ENCODE results near the gene RNF10.

Gene RNF10

DNA sequence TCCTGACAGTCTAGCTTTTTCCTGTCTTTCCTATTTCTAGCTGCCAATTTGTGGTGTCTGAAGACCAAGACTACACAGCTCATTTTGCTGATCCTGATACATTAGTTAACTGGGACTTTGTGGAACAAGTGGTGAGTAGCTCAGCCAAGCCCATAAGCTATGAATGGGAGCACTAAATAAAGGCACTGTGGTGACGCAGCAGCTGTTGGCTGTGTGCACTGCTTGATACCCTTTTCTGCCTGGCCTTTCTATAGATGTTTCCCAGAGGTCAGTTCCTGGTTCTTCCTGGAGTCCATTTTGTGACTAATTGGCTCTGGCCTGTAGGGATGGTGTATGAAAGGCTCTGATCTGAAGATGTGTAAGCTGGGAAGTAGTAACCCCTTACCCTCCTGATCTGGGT is 20.5 kb downstream of the RNF10 start:
- Histone ChIP-seq H3K4me2 (ENCODE audit: low read length) (no peak overlapping the region), H3K27me3 (ENCODE audit: control insufficient read depth, insufficient read depth, low read length) (no peaks in the 10 kb centered on the region), H3K4me3 (ENCODE audit: low read length) (no peak overlapping the region), H3K9me3 (replicated peaks; ENCODE audit: low read length) (no peaks in the 10 kb centered on the region), H3K4me1 (ENCODE audit: control insufficient read depth, insufficient read depth, low read length) (peaks cover 5% of the 10 kb centered on the region), H3K36me3 (ENCODE audit: insufficient read depth, low read length) (peaks cover 45% of the 10 kb centered on the region), H3K9ac (ENCODE audit: low read depth, low read length) (no peak overlapping the region)

DNA sequence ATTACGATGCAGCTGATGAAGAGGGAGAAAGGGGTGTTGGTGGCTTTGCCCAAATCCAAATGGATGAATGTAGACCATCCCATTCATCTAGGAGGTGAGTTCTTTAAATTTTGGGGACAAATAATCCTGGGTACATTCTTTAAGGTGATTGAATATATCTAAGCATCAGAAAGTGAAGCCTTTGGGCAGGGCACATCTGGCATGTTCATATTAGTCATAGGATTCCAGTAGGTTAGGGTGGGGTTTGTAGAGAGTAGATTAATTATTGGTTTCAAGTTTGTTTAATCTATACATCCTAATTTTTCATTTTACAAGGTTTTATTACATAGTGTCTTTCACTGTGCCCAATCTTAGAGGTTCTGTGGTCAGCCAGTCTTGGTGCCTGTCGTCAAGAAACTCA is 23.4 kb downstream of the RNF10 start:
- H3K36me3 ChIP-seq (ENCODE audit: insufficient read depth, low read length) = peaks cover 54% of the 10 kb centered on the region

DNA sequence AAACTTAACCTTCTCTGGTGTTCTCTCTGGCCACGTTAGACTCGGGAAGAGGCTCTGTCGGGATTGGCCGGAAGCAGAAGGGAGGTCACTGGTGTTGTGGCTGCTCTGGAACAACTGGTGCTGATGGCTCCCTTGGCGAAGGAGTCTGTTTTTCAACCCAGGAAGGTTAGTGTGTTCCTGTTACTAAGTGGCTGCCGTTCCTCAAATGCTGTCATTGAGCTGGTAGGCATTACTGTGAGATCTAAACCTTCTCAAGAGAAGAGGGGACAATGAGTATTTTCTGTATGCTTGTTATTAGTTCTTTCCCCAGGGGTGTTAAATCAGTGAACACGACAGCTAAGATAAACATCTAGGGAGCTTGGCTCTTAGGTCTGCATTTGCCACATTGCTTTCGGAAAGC is 28.8 kb downstream of the RNF10 start:
- no peak overlapping the region for H3K9ac ChIP-seq (ENCODE audit: low read depth, low read length)
- no peaks in the 10 kb centered on the region for H3K27me3 ChIP-seq (ENCODE audit: control insufficient read depth, insufficient read depth, low read length)
- H3K36me3 ChIP-seq (ENCODE audit: insufficient read depth, low read length) = peaks cover 66% of the 10 kb centered on the region
- H3K4me3 ChIP-seq (ENCODE audit: low read length) = no peak overlapping the region
- H3K4me2 ChIP-seq (ENCODE audit: low read length) = no peak overlapping the region
- no peaks in the 10 kb centered on the region for H3K4me1 ChIP-seq (ENCODE audit: control insufficient read depth, insufficient read depth, low read length)
- no peaks in the 10 kb centered on the region for H3K9me3 ChIP-seq (replicated peaks; ENCODE audit: low read length)

More for the DNA sequence above, 23.4 kb downstream of the RNF10 start:
- Histone ChIP-seq H3K27me3 (ENCODE audit: control insufficient read depth, insufficient read depth, low read length) (no peaks in the 10 kb centered on the region), H3K4me3 (ENCODE audit: low read length) (no peak overlapping the region), H3K4me2 (ENCODE audit: low read length) (no peak overlapping the region), H3K4me1 (ENCODE audit: control insufficient read depth, insufficient read depth, low read length) (no peaks in the 10 kb centered on the region), H3K9me3 (replicated peaks; ENCODE audit: low read length) (no peaks in the 10 kb centered on the region), H3K9ac (ENCODE audit: low read depth, low read length) (no peak overlapping the region)

DNA sequence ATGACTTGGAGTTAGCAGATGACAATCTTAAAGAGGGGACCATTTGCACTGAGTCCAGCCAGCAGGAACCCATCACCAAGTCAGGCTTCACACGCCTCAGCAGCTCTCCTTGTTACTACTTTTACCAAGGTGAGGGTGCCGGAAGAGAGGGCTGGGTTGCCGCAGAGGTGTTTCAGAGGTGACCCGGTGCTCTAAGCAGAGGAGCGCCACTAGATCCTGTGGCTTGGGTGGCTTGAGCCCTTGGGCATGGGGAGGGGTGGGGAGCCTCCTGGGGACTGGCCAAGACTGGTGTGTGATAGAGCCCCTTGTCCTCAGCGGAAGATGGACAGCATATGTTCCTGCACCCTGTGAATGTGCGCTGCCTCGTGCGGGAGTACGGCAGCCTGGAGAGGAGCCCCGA is 29.3 kb downstream of the RNF10 start:
- Histone ChIP-seq H3K4me3 (ENCODE audit: low read length) (no peak overlapping the region), H3K4me1 (ENCODE audit: control insufficient read depth, insufficient read depth, low read length) (no peaks in the 10 kb centered on the region), H3K9ac (ENCODE audit: low read depth, low read length) (no peak overlapping the region), H3K27me3 (ENCODE audit: control insufficient read depth, insufficient read depth, low read length) (no peaks in the 10 kb centered on the region), H3K9me3 (replicated peaks; ENCODE audit: low read length) (no peaks in the 10 kb centered on the region), H3K4me2 (ENCODE audit: low read length) (no peak overlapping the region), H3K36me3 (ENCODE audit: insufficient read depth, low read length) (peaks cover 68% of the 10 kb centered on the region)

DNA sequence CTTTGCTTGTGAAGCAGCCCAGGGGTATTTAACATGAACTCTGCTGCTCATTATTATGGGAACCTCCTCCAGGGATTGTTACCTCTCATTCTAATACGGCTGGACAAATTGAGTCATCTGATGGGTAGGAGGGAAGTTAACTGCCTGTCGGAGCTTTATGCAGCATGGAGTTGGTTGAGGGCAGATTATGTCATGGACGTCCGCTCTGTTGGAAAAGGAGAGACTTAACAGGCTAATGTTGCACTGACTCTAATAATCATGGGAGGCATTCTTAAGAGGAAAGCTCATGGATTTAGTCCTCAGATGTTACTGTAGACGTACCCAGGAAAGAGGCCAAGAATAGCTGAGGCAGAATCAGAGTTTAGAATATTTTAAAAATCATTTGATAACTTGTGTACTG is 37.1 kb downstream of the RNF10 start:
- Histone ChIP-seq H3K4me2 (ENCODE audit: low read length) (no peak overlapping the region), H3K27me3 (ENCODE audit: control insufficient read depth, insufficient read depth, low read length) (no peaks in the 10 kb centered on the region), H3K9me3 (replicated peaks; ENCODE audit: low read length) (no peaks in the 10 kb centered on the region), H3K36me3 (ENCODE audit: insufficient read depth, low read length) (peaks cover 79% of the 10 kb centered on the region), H3K4me1 (ENCODE audit: control insufficient read depth, insufficient read depth, low read length) (no peaks in the 10 kb centered on the region), H3K9ac (ENCODE audit: low read depth, low read length) (no peak overlapping the region), H3K4me3 (ENCODE audit: low read length) (no peak overlapping the region)

DNA sequence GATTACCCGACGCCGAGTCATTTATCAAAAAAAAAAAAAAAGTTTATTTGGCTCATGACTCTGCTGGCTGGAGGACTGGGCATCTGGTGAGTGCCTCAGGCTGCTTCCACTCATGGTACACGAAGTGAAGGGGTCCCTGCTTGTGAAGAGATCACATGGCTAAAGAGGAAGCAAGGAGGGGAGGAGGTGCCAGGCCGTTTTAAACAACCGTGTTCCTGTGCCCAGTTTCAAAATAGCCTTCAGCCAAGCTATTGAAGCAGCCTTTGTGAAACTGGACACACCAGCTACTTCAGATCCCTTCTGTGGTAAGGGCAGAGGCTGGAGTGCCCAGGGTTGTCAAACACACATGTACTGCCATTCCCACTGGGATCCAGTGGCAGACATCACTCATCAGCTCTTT is 39.4 kb downstream of the RNF10 start:
- Histone ChIP-seq H3K36me3 (ENCODE audit: insufficient read depth, low read length) (peaks cover 87% of the 10 kb centered on the region), H3K9ac (ENCODE audit: low read depth, low read length) (no peak overlapping the region), H3K4me2 (ENCODE audit: low read length) (no peak overlapping the region), H3K4me1 (ENCODE audit: control insufficient read depth, insufficient read depth, low read length) (no peaks in the 10 kb centered on the region), H3K9me3 (replicated peaks; ENCODE audit: low read length) (no peaks in the 10 kb centered on the region), H3K4me3 (ENCODE audit: low read length) (no peak overlapping the region), H3K27me3 (ENCODE audit: control insufficient read depth, insufficient read depth, low read length) (no peaks in the 10 kb centered on the region)

DNA sequence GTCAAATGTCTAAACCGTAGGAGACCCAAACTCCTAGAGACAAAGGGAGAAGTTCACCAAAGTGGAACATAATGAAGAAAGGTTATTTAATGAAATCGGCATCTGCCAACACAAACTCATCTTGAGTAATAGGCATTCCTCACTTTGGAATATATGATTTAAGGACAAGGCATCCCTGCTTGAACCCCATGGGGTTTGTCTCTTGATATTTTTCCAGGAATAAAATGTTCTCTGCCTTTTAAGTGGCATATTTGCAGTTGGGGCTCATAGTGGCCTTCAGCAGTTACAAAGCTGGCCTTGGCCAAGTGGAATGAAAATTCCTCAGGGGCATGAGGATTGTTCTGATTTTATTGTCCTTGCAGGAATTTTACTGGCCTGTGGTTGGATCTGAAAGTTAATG is 40.0 kb downstream of the RNF10 start:
- Histone ChIP-seq H3K4me2 (ENCODE audit: low read length) (no peak overlapping the region), H3K9ac (ENCODE audit: low read depth, low read length) (no peak overlapping the region), H3K4me3 (ENCODE audit: low read length) (no peak overlapping the region), H3K36me3 (ENCODE audit: insufficient read depth, low read length) (peaks cover 88% of the 10 kb centered on the region), H3K27me3 (ENCODE audit: control insufficient read depth, insufficient read depth, low read length) (no peaks in the 10 kb centered on the region), H3K9me3 (replicated peaks; ENCODE audit: low read length) (no peaks in the 10 kb centered on the region), H3K4me1 (ENCODE audit: control insufficient read depth, insufficient read depth, low read length) (no peaks in the 10 kb centered on the region)

DNA sequence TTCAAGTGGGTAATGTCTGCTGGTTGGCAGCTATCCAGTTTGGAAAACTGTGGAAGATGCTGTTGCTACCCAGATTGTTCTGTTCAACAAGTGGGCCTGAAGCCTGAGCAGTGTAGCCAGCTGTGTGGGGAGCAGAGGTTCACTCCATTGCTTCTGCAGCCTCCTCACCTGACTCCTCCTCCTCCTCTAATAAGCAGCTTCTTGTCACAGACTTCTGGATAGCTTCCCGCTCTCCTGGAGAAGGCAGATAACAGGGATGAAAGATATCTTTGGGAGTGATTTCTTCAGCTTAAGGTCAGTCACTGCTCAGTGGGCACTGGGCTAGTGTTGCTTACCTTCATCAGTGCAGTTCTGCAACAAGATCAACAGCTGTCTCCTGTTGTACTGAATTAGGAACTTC is 45.0 kb downstream of the RNF10 start:
- no peak overlapping the region for H3K4me2 ChIP-seq (ENCODE audit: low read length)
- H3K27me3 ChIP-seq (ENCODE audit: control insufficient read depth, insufficient read depth, low read length) = no peaks in the 10 kb centered on the region
- no peaks in the 10 kb centered on the region for H3K9me3 ChIP-seq (replicated peaks; ENCODE audit: low read length)
- H3K4me3 ChIP-seq (ENCODE audit: low read length) = no peak overlapping the region
- H3K9ac ChIP-seq (ENCODE audit: low read depth, low read length) = no peak overlapping the region
- peaks cover 51% of the 10 kb centered on the region for H3K36me3 ChIP-seq (ENCODE audit: insufficient read depth, low read length)
- H3K4me1 ChIP-seq (ENCODE audit: control insufficient read depth, insufficient read depth, low read length) = peaks cover 12% of the 10 kb centered on the region

DNA sequence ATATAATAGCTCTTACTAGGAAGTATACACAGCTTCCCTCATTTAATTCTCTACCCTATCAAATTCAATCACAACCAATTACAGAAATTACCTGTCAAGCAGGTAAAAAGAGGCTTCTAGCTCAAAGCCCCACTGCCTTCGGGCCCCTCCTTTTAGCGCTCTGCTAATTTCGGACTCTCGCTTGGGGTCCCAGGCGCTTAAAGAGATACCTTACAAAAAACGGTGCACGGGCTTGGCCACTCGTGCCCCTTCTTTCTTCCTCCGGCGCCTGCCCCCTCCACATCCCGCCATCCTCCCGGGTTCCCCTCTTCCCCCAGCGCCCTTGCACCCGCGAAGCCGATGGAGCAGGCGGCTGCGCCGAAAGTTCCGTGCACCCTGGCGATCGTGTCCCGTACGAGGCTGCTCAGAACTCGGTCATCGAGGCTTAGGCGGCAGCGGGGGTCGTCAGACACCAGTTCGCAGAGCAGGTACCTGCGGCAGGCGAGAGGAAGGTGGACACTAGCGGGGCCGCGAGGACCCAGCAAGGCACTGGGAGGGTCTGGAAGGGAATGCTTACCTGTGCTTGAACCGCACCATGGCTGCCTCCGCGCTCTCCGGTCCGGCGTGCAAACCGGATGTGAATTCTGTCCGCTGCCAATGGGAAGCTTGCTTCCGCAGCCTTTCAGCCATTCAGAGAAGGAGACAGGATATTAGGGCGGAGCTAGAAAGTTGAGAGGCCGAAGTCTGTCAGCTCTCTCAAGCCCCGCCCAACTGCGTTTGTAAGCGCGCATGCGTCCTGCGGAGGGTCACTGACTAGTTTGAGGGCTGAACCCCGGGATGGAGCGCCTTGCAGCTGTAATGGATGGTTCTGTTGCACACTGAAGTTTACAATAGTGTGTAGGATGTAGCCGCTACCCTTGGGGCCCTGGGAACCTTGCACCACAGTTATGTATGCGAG is 46.9 kb downstream of the RNF10 start, which contains the start of gene POP5:
POP5 (minus strand) TSS at position 616 of the 937 bp plus-strand sequence; CDS start at position 576, 40 bp downstream.
- peaks cover 36% of the 10 kb centered on the region for H3K36me3 ChIP-seq (ENCODE audit: insufficient read depth, low read length)
- no peaks in the 10 kb centered on the region for H3K27me3 ChIP-seq (ENCODE audit: control insufficient read depth, insufficient read depth, low read length)
- H3K9ac ChIP-seq (ENCODE audit: low read depth, low read length) = peak within 1 kb of the TSS; percentile 83
- H3K4me3 ChIP-seq (ENCODE audit: low read length) = peak within 1 kb of the TSS; percentile 90
- H3K4me1 ChIP-seq (ENCODE audit: control insufficient read depth, insufficient read depth, low read length) = peaks cover 15% of the 10 kb centered on the region
- no peaks in the 10 kb centered on the region for H3K9me3 ChIP-seq (replicated peaks; ENCODE audit: low read length)
- H3K4me2 ChIP-seq (ENCODE audit: low read length) = peak within 1 kb of the TSS; percentile 93

DNA sequence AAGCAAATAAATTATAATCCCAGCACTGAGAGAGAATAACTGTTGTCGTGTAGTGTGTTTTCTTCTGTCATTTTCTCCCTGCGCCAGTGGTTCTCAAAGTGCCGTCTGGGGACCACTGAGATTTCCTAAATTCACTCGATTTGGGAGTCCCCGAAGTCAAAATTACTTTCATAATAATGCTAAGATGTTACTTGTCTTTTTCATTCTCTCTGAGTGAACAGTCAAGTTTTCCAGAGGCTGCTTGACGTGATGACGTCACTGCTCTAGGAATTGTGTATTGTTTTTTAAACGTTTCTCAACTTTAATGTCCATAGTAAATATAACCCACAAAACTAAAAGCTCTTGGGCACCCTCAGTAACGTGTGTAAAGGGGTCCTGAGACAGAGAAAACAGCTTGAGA is 47.8 kb downstream of the RNF10 start:
- H3K4me3 ChIP-seq (ENCODE audit: low read length) = peak overlapping the region; percentile 90
- peaks cover 27% of the 10 kb centered on the region for H3K36me3 ChIP-seq (ENCODE audit: insufficient read depth, low read length)
- H3K9ac ChIP-seq (ENCODE audit: low read depth, low read length) = peak overlapping the region; percentile 62
- peaks cover 15% of the 10 kb centered on the region for H3K4me1 ChIP-seq (ENCODE audit: control insufficient read depth, insufficient read depth, low read length)
- peaks cover 4% of the 10 kb centered on the region for H3K27me3 ChIP-seq (ENCODE audit: control insufficient read depth, insufficient read depth, low read length)
- H3K4me2 ChIP-seq (ENCODE audit: low read length) = peak overlapping the region; percentile 93
- no peaks in the 10 kb centered on the region for H3K9me3 ChIP-seq (replicated peaks; ENCODE audit: low read length)

DNA sequence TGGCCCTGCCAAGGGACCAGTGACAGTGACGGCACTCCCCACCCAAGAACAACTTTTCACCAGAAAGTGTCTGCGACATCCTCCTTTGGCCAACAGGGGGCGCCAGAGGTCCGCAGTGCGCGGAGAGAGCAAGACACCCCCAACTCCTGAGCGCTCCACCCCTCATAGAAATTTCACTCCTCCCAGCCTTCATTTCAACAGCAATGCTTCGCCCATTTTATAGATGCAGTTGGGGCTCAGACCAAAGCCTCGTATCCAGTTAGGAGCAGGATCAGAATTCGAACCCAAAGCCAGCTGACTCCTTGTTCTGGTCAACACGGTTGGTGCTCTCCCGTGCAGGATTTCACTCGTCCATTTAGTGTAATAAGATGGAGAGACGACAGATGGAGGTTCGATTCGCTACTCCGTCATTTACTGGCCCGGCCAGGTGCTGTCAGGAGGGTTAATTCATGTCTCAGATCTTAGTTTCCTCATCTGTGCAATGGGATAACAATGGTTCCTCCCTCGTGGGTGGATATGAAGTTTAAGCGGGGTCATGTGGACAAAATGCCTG is 49.4 kb downstream of the RNF10 start:
- peaks cover 12% of the 10 kb centered on the region for H3K27me3 ChIP-seq (ENCODE audit: control insufficient read depth, insufficient read depth, low read length)
- peak overlapping the region; percentile 67 for H3K4me2 ChIP-seq (ENCODE audit: low read length)
- H3K9me3 ChIP-seq (replicated peaks; ENCODE audit: low read length) = no peaks in the 10 kb centered on the region
- no peak overlapping the region for H3K9ac ChIP-seq (ENCODE audit: low read depth, low read length)
- H3K4me1 ChIP-seq (ENCODE audit: control insufficient read depth, insufficient read depth, low read length) = peaks cover 15% of the 10 kb centered on the region
- peaks cover 11% of the 10 kb centered on the region for H3K36me3 ChIP-seq (ENCODE audit: insufficient read depth, low read length)
- H3K4me3 ChIP-seq (ENCODE audit: low read length) = no peak overlapping the region
